HG02571 (cell line): Measurements from ENCODE around the gene PRKN.

ENCODE experiments used
- ATAC-seq: cut with Tn5 transposase; IDR thresholded peaks from one replicate; pipeline ENCODE4 v1.9.1; 2021; ENCODE audit warnings: mild to moderate bottlenecking, moderate library complexity; ENCODE audit not compliant: unreplicated experiment

Gene PRKN

DNA sequence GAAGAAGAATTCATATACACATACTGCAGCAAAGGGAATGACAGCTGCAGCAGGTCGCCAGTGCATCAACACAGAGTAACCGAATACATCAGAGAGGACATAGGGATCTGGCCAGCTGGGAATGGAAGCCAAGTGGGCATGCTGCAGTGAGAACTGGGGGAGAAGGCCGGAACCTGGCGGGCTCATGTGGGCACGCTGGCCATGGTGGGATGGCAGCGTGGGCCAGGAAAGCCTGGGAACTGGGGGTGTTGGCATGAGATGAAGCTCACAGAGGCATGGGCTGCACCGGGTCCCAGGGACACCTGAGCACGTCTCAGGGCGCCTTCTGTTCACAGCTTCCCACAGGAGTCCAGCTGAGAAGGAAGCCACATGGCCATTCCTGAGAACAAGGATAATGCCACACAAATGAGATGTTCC is 1314.2 kb downstream of the PRKN start:
- no peak for ATAC-seq

DNA sequence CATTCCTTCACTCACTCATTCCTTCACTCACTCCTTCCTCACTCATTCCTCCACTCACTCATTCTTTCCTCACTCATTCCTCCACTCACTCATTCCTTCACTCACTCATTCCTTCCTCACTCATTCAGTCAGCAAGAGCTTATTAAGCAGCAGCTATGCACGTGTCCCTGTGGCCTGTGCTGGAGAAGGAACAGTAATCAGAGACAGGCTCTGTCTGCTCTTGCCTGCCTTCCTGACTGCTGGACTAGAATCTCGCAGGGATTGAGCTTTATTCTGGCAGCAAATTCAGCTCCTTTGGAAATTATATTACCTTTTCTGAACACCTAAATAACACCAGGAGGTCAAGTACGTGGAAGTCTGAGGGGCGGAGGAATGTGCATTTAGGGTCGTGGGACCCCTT is 1314.8 kb downstream of the PRKN start:
- no peak for ATAC-seq

DNA sequence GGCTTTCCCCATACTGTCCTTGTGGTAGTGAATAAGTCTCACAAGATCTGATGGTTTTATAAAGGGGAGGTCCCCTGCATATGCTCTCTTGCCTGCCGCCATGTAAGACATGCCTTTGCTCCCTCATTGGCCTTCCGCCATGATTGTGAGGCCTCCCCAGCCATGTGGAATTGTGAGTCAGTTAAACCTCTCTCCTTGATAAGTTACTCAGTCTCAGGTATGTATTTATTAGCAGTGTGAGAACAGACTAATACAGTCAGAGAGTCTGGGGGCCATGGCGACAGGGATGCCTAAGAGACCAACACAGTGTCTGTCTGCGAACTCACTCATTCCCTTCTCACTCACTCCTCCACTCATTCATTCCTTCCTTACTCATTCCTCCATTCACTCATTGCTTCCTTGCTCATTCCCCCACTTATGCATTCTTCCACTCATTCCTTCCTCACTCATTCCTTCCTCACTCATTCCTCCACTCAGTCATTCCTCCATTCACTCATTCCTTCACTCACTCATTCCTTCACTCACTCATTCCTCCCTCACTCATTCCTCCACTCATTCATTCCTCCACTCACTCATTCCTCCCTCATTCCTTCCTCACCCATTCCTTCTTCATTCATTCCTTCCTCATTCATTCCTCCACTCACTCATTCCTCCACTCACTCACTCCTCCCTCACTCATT is 1316.2 kb downstream of the PRKN start:
- no peak for ATAC-seq

DNA sequence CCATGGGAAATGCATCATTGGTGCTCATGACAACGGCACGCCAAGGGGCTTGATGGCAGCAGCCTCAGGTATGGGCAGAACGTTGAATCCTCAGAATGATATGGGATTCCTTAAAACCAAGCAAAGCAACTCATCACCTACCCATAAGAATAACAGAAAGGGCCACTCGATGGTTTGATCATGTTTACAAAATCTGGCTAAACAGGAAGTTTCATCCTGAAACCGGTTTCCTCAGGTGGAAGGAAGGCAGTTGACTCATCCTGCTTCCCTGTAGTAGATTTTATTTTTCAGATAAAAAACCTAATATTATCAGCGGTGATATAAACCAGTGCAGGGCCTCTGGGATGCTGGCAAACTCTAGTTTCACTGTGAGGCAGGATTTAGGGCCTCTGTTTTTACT is 1316.8 kb downstream of the PRKN start:
- ATAC-seq, result no peak

DNA sequence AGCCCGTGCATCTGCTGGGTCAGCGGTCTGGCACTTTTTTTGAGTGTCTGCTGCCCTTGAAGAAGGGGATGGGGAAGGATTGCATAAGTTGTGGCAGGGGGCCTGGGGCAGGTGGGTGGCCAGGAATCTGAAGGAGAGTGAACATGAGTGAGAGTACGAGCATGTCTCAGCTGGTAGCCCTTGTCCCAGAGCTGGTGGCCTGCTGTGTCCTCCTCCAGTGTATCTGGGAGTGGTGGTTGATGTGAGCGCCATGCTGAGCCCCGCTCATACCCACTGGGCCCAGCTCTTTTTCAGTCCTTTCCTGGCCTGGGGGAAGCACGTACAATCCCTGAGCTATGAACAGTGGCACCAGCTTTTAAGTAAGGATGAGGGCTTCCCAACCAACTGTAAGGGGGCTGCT is 1317.5 kb downstream of the PRKN start:
- ATAC-seq, result no peak

DNA sequence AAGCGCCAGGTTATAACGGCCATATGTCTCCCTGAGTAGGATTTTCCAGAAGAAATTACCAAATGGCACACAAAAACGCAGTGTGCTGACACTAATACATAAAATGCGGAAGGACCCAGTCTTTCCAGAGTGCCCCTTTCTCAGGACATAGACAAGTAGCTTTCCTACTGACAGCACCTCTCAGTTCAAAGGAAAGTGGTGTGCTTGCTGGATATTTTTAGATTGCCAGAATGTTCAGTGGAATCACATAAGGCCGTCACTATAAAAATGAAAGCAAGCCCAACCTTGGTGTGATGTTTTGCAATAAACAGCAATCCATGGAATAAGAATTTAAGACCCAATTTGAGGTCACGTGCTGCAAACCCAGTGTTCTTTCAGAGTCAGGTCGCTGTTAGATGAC is 1318.2 kb downstream of the PRKN start:
- ATAC-seq, result no peak

DNA sequence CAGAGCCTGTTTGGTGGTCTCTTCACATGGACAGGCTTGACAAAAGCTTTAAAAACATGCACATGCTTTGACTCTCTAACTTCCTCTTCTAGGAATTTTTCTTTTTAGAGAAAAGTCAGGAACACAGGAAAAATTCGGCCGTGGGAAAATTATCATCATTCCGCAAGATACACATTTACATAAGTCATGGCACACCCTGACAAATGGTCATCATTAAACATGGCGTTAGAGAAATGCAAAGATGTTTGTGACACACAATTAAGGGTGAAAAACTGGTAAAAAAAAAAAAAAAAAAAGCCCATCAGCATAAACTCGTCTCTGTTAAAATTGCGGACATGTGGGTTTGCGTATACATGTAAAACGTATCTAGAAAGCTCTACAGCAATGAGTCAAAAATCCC is 1319.5 kb downstream of the PRKN start:
- no peak for ATAC-seq

DNA sequence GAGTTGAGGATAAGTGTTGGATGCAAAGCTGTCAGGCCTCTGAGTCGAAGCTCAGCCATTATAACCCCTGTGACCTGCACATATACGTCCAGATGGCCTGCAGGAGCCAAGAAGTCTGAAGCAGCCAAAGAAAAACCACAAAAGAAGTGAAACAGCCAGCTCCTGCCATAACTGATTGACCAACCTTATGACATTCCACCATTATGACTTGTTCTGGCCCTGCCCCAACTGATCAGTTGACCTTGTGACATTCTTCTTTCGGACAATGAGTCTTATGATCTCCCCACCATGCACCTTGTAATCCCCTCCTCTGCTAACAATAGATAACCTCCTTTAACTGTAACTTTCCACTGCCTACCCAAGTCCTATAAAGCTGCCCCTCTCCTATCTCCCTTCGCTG is 1320.0 kb downstream of the PRKN start:
- no peak for ATAC-seq

DNA sequence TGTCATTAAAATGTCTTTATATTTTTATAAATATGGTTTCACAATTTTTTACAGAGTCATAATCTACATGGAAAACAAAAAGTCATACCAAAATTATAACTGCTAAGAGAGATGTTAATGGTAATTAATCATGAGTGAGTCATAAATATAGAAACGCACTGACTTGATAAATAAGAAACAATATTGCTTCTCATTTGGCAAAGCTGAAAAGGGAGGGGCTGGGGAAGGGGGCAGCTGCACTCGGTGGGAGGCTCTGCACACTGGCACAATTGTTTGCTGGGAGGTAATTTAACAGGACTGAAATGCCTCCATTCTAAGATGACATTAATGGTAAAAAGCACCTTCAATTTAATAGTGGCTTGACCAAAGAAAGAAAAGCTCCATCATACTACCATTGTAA is 1320.5 kb downstream of the PRKN start:
- ATAC-seq, result no peak

DNA sequence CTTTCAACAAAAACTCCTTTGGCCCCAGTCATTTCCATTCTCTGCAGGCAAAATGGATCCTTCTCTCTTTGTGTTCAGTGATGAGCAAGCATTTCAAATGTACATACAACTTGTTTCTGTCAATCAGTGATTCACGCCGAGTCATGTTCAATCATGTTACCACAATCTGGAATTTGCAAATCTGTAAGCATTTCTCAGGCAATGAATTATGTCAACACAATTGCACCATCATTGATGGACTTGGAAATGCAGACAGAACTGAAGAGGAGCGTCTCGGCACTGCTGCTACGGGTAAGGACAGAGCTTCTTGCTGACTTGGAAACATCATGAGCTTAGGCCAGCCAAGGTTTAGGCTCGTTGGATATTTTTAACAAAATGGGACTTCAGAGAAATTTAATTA is 1320.9 kb downstream of the PRKN start:
- no peak for ATAC-seq

DNA sequence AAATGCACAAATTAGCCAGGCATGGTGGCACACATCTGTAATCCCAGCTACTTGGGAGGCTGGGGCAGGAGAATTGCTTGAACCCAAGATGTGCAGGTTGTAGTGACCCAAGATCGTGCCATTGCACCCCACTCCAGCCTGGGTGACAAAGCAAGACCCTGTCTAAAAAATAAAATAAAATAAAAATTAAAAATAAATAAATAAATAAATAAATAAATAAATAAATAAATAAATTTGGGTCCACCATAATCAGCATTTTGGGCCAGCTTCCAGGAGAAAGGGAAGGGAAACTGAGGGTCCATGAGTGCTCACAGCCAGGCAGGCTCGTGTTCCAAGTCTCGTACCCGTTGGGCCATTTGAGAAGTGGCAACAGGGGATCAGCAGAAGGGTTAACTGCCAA is 1322.1 kb downstream of the PRKN start:
- ATAC-seq, result no peak

DNA sequence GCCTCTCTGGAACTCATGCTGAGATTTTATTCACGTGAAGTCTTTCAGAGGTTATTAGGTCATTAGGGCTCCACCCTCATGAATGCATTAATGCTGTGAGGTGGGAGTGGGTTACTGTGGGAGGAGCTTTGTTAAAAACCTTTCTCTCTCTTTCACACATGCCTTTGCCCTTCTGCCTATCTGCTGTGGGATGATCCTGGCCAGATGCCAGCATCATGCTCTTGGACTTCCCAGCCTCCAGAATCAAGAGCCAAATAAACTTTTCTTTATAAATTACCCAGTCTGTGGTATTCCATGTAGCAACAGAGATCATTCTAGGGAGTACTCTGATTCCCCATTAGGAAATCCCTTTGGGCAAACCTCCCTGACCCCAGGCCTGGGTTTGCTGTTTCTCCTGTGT is 1323.8 kb downstream of the PRKN start:
- no peak for ATAC-seq

DNA sequence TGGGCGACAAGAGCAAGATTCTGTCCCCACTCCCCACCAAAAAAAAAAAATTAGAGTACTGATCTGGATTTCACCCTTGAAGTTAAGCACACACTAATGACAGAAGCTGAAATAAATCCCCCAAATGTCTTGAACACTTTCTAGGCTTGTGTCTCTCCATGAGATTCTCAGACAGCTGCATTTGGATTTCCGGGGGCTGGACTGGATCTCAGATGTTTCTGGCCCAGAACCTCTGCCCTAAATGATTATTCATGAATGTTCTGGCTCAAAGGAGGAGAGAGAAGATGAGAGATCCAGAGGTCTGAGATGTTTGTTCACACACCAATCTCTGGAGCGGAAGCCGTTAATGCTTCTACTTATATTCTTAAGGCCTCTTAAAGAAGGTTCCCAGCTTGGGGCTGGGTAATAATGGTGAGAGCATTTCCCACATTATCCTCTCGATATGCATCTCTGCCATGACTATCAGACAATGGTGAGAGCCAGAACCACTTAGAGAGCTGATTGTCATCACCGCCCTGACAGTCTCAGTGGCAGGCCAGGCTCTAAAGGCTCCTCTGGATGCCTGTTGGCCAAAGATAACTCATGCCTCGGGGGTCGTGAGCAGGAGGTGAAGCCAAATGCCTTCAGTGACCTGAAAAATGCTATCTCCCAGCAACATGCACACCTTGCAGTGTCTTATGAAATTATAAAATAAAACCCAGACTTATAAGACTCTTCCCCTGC is 1325.8 kb downstream of the PRKN start:
- no peak for ATAC-seq

DNA sequence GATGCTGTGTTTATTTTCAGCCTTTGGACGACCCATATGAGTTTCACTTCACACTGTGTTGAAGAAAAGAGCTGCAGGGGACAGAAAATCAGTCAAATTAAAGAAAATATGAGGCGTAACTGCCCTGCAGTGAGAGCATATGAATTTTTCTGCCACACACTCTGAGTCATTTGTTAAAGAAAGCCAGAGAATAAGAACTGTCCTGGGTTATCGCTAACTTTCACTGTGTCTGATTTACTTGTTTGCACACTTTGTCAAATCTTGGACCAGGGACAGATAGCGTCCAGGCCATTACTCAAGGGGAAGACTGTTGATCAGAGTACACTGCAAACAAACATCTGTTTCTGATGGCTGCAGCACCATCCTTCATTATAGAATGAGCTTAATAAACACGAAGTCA is 1326.9 kb downstream of the PRKN start:
- ATAC-seq, result no peak

DNA sequence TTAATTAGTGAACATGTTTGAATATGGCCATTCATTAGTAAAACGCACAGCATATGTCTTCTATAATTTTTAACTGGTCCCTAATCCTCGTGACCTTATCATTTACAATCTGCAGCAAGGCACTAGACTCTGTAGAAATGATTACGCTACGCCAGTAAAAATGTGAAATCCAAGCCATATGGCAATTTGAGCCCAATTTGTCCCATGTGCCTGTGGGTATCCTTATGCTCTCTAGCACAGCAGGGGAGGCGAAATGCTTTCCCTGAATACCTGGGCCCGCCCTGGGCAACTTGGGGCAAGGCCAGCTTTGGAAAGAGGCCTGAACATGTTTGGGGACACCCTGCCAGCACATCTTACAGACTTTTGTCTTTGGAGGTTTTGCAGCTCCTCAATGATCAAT is 1331.0 kb downstream of the PRKN start:
- ATAC-seq, result no peak

DNA sequence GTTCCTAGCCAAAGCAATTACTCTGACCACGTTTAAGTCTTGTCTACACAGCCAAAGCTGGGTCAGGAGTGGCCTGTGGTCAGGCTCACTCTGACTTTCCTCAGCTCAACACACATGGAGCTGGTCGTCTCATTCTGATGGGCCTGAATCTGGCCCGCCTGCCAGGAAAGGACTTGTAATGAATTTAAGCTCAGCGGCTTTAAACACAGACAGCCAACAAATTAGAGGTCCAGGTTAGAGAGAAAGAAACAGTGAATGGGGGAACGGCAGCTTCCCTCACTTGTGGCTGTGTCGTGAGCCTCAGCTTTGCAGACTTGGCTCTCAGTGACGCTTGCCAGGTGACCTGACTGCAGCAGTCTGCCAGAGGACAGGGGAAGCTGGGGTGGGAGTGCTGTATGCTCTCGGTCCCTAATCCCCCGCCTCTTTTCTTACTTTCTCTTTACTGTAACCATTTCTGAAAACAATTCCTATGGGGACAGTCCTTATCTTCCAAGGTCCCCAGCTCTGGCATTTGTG is 1331.8 kb downstream of the PRKN start:
- ATAC-seq, result no peak

DNA sequence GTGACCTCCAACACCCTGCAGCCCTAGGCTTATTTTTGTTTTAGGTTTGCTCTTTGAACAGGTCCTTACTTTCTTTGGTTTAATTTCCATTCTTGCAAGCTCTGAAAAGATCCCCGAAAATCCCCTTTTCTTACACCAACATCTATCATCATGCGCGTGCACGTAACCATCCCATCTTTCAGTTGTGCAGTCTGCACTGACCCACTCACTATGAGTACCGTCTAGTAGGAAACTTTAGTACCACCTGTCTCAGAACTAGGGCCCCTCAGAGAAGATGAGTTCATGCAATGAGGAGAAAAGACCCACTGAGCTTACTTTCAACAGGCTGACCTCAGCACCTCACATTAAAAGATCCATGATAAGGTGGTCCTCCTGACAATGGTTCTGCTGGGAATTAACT is 1333.1 kb downstream of the PRKN start:
- ATAC-seq, result no peak

DNA sequence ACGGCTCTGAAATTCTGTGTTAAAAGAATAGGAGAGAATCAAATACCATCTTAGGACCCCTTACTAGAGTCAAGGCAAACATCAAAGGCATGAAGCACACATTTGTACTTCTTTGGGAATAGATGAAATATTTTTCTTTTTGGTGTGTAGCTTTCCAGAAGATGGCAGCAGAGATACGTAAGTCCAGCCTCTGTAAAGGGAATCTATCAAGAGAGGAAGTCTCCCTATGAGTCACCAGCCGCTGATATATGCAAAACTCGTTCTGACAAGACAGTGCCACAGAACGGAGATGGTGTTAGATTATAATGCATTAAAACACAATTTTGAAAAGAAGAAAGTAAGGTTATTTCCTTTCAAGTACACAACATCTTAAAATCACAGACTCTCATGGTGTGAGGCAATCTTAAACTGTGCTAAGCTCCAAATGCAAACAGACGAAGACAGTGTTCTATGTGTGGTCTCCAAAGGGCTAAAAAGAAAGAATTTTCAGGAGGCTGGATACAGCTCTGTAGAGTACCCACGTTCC is 1333.7 kb downstream of the PRKN start:
- ATAC-seq, result peak; percentile 100

DNA sequence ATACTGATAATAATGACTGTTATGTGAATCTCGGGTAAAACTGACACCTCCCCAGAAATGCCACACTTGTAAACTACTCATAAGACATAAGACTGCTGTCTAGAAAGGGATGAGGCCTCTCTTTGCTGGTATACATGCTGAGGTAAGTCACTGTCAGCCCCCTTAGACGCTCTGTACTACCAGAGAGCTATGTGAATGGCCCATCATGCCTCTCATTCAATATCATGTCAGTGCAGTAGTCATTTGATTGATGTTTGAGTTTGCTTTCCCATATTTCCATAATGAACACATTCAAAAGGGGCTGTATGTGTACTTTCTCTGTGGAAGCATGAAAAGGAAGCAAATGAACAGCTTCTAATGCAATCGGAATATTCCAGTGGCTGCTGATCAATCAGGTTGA is 1334.3 kb downstream of the PRKN start:
- no peak for ATAC-seq

DNA sequence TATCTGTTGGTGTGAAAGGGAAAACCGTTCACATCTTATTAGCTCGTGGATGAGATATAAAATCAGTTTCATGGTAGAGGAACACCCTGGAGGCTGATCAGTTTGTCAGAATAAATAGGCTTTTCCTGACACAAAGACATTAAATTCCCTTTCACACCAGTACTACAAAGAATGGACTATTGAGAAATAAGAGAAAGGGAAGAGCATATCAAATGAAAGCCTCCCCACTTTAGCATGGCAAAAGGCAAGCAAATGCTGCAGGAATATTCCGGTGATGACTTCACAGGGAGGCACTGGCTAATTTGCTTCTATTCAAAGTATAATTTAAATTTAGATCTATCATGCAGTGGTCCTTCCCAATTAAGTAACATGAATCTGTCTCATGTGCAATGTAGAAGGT is 1337.8 kb downstream of the PRKN start:
- no peak for ATAC-seq

DNA sequence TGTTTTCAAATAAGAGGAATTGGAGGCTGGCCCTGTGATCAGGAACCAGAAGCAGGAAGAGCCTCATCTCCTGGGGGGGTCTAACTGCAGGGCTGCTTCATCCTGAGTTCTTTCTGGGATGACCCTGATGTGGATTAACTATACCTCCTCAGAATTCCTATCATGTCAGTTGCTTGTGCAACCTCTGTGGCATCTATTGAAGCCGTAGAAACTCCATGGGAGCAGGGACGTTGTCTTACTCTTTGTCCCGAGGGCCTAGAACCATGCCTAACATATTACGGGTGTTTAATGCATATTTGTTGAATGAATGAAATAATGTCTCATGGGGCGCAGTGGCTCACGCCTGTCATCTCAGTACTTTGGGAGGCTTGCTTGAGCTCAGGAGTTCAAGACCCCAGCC is 1343.6 kb downstream of the PRKN start:
- ATAC-seq, result no peak

DNA sequence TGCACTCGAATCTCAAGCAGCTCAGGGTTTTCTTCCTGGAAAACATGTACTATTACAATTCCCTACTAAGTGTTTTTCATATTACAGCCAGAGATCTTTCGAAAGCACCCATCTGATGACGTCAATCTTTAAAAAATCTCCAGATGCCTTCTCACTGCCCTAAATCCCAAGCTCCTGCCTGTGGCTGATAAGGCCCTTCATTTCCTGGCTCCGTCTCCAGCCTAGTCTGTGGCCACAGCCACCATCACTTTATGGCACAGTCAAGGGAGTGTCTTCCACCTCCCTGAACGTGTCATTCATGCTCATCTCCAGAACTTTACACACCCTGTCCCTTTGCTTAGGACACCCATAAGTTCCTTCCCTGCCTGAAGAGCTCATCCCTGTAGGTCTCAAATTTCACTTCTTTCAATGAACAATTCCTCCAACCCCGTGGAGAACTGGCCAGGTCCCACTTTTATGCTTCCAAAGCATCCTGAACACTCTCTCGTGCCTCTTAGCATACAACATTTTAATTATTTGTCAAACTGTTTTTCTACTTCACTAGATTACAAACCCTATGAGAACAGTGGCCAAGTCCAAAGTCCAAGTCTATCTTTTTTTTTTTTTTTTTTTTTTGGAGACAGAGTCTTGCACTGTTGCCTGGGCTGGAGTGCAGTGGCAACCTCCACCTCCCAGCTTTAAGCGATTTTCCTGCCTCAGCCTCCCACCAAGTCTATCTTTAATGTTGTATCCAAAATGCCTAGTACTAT is 1347.6 kb downstream of the PRKN start:
- no peak for ATAC-seq
